ENCODE measurements around the gene SSH2. TPM values are rescaled to one million over a fixed set of nuclear protein-coding genes. Genes with fewer than 3 reads are reported as not detected.
A peak's percentile ranks its signal among the peaks of the same experiment; 100 is the strongest.

Gene SSH2
- total RNA-seq, 1 experiment from 2014 or later: 45.1 TPM

DNA sequence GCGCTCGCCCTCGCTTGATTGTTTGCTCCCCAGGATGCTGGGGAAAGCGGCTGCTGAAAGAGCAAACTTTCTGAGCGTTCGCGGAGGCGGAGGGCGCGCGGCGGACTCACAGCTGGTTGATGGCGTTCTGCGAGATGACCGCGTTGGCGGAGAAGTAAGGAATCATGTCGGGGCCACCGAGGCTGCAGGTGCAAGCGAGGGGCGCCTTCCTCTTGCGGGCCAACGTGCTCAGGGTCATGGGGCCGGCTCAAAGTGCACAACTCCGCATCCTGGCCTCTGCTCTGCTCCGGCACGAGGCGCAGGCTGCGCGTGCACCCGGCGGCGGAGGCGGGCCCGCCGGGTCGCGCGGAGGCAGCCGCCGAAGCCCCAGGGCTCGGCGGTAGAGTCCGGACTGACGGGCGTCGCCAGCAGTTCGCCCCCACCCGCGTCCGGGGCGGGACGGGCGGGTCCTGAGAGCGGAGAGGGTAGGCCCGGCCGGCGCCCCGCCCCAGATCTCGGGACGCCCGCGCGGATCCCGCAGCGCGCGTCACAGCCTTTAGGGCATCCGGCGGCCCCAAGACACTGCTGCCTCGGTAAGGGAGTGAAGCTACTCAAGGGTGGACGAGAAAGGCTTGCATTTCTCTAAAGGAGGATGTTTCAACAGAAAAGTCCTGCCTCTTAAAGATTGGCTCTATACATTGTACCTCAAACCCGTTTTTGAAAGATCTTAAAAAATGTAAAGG, 168.8 kb downstream of the SSH2 start:
- intact Hi-C loops (cut with micrococcal nuclease; ENCODE audit: unreplicated experiment): loop anchor here (1.0 kb wide), 3 partner anchors 51 to 122 kb away; no protein-coding TSS in a partner anchor
- DNase-seq: peak; percentile 65 to 85
- BruUV-seq (replicated peaks): no TSS peak
- Histone ChIP-seq H3K36me3 (ENCODE audit: low read depth) (no peaks in the 10 kb centered on the region), H3K79me2 (ENCODE audit: low read depth) (peaks cover 15% of the 10 kb centered on the region), H3K4me2 (peak overlapping the region; percentile 88), H2AFZ (peak overlapping the region; percentile 88), H3K27ac (peak overlapping the region; percentile 58), H3K9me3 (ENCODE audit: insufficient read depth, low read depth) (no peaks in the 10 kb centered on the region), H3K9me2 (ENCODE audit: insufficient read depth) (no peaks in the 10 kb centered on the region), H3K4me3 (peak overlapping the region; percentile 95), H3K27me3 (ENCODE audit: insufficient read depth, low read depth) (no peaks in the 10 kb centered on the region), H4K20me1 (ENCODE audit: insufficient read depth) (no peaks in the 10 kb centered on the region), H3F3A (ENCODE audit: insufficient read depth, low read depth) (peaks cover 34% of the 10 kb centered on the region), H3K4me1 (replicated peaks; ENCODE audit: insufficient read depth) (peaks cover 12% of the 10 kb centered on the region)
- TF ChIP-seq, protein P1, sequence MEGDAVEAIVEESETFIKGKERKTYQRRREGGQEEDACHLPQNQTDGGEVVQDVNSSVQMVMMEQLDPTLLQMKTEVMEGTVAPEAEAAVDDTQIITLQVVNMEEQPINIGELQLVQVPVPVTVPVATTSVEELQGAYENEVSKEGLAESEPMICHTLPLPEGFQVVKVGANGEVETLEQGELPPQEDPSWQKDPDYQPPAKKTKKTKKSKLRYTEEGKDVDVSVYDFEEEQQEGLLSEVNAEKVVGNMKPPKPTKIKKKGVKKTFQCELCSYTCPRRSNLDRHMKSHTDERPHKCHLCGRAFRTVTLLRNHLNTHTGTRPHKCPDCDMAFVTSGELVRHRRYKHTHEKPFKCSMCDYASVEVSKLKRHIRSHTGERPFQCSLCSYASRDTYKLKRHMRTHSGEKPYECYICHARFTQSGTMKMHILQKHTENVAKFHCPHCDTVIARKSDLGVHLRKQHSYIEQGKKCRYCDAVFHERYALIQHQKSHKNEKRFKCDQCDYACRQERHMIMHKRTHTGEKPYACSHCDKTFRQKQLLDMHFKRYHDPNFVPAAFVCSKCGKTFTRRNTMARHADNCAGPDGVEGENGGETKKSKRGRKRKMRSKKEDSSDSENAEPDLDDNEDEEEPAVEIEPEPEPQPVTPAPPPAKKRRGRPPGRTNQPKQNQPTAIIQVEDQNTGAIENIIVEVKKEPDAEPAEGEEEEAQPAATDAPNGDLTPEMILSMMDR (conservative IDR thresholded peaks at IDR 0.05): no peak
- TF ChIP-seq EZH2 (IDR thresholded peaks at IDR 0.05; ENCODE audit: low read depth): no peak
- ChIA-PET CTCF (interaction anchor here (0.6 kb wide), 2 partner anchors 18 to 702 kb away, joined by 3 to 5 read pairs; no protein-coding TSS in a partner anchor), POLR2A (ENCODE audit: unreplicated experiment) (interaction anchor here (0.6 to 0.7 kb wide), 3 partner anchors 12 to 133 kb away, joined by 3 to 6 read pairs (median 5); no protein-coding TSS in a partner anchor)

- Histone ChIP-seq H2AFZ (peak overlapping the region; percentile 88), H3K27ac (peak overlapping the region; percentile 58), H3K36me3 (ENCODE audit: low read depth) (no peaks in the 10 kb centered on the region), H3K27me3 (ENCODE audit: insufficient read depth, low read depth) (no peaks in the 10 kb centered on the region), H3F3A (ENCODE audit: insufficient read depth, low read depth) (peaks cover 31% of the 10 kb centered on the region), H3K9me3 (ENCODE audit: insufficient read depth, low read depth) (no peaks in the 10 kb centered on the region), H3K4me1 (replicated peaks; ENCODE audit: insufficient read depth) (peaks cover 12% of the 10 kb centered on the region), H3K4me3 (peak overlapping the region; percentile 95), H3K4me2 (peak overlapping the region; percentile 88), H3K79me2 (ENCODE audit: low read depth) (peaks cover 15% of the 10 kb centered on the region), H3K9me2 (ENCODE audit: insufficient read depth) (no peaks in the 10 kb centered on the region), H4K20me1 (ENCODE audit: insufficient read depth) (no peaks in the 10 kb centered on the region)
- POLR2A ChIA-PET (ENCODE audit: unreplicated experiment): interaction anchor here (0.7 kb wide), 2 partner anchors 132 to 209 kb away, joined by 3 to 6 read pairs; no protein-coding TSS in a partner anchor
- TF ChIP-seq, protein P1 (conservative IDR thresholded peaks at IDR 0.05): no peak
- no peak for TF ChIP-seq EZH2 (IDR thresholded peaks at IDR 0.05; ENCODE audit: low read depth)
- CTCF ChIA-PET: interaction anchor here (0.6 to 0.8 kb wide), 3 partner anchors 121 to 534 kb away, joined by 3 to 18 read pairs (median 8); no protein-coding TSS in a partner anchor
- DNase-seq: no peak
- intact Hi-C loops (cut with micrococcal nuclease; ENCODE audit: unreplicated experiment): loop anchor here (1.0 kb wide), 3 partner anchors 50 to 121 kb away; no protein-coding TSS in a partner anchor
- TSS peak; percentile 67 for BruUV-seq (replicated peaks)
These were observed 169.6 kb downstream of the SSH2 start for GRCh38 chr17:29760279-29761039.

GRCh38 chr17:29758255-29758654, 171.8 kb downstream of the SSH2 start:
- H3K27ac ChIP-seq: no peak overlapping the region
- no peak for DNase-seq
- no peaks in the 10 kb centered on the region for H3K27me3 ChIP-seq (ENCODE audit: insufficient read depth, low read depth)
- H3K4me2 ChIP-seq: no peak overlapping the region
- H3K36me3 ChIP-seq (ENCODE audit: low read depth): no peaks in the 10 kb centered on the region
- ChIA-PET POLR2A (ENCODE audit: unreplicated experiment) (interaction anchor here (0.7 kb wide), 1 partner anchor 29 kb away, joined by 6 read pairs; no protein-coding TSS in a partner anchor), CTCF (interaction anchor here (0.7 kb wide), 1 partner anchor 1408 kb away, joined by 3 read pairs; no protein-coding TSS in a partner anchor)
- BruUV-seq (replicated peaks): no TSS peak
- intact Hi-C loops (cut with micrococcal nuclease; ENCODE audit: unreplicated experiment): no loop called here
- H3F3A ChIP-seq (ENCODE audit: insufficient read depth, low read depth): peaks cover 22% of the 10 kb centered on the region
- no peak for TF ChIP-seq EZH2 (IDR thresholded peaks at IDR 0.05; ENCODE audit: low read depth)
- TF ChIP-seq, protein P1 (conservative IDR thresholded peaks at IDR 0.05): no peak
- peaks cover 12% of the 10 kb centered on the region for H3K4me1 ChIP-seq (replicated peaks; ENCODE audit: insufficient read depth)
- H4K20me1 ChIP-seq (ENCODE audit: insufficient read depth): no peaks in the 10 kb centered on the region; the same call in 1 of the 2 replicates
- no peak overlapping the region for H3K4me3 ChIP-seq
- no peaks in the 10 kb centered on the region for H3K9me3 ChIP-seq (ENCODE audit: insufficient read depth, low read depth)
- peaks cover 15% of the 10 kb centered on the region; the same call in 1 of the 2 replicates for H3K79me2 ChIP-seq (ENCODE audit: low read depth)
- H3K9me2 ChIP-seq (ENCODE audit: insufficient read depth): no peaks in the 10 kb centered on the region
- H2AFZ ChIP-seq: no peak overlapping the region
